ENCODE data around the gene SNCA. TPM values are rescaled to one million over a fixed set of nuclear protein-coding genes. Genes with fewer than 3 reads are reported as not detected.

SNCA gene
- total RNA-seq, 2 experiments from 2014 or later: 1.0 to 1.1 TPM

- CTCF ChIA-PET: no interaction called here
- Mint-ChIP-seq H3K27ac (no peak overlapping the region), H3K36me3 (ENCODE audit: low read depth) (no peaks in the 10 kb centered on the region), H3K9me3 (no peaks in the 10 kb centered on the region), H3K4me1 (ENCODE audit: low read depth) (no peaks in the 10 kb centered on the region), H3K27me3 (ENCODE audit: low read depth) (no peaks in the 10 kb centered on the region), H3K4me3 (no peak overlapping the region)
- intact Hi-C loops (cut with micrococcal nuclease): no loop called here
- no peak for DNase-seq
These were observed 31.7 kb downstream of the SNCA start for GRCh38 chr4:89805297-89805696.

DNA sequence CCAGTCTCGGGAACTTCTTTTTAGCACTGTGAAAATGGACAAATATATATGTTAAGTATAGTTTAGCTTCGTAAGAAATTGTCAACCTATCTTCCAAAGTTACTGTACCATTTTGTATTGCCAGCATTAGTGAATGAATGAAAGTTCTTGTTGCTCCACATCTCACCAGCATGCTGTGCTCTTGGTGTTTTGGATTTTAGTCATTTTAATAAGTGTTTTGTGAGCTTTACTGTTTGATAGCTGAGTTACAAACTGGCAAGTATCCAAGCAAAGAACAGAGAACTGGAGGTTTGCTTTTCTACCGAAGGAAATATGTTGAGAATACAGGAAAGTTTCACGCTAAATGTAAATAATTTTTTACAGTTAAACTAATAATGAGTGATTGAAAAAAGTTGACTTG lies 33.0 kb downstream of the SNCA start:
- Mint-ChIP-seq H3K27me3 (ENCODE audit: low read depth) (no peaks in the 10 kb centered on the region), H3K27ac (no peak overlapping the region), H3K9me3 (no peaks in the 10 kb centered on the region), H3K36me3 (ENCODE audit: low read depth) (no peaks in the 10 kb centered on the region), H3K4me1 (ENCODE audit: low read depth) (no peaks in the 10 kb centered on the region), H3K4me3 (no peak overlapping the region)
- no peak for DNase-seq
- CTCF ChIA-PET: interaction anchor here (0.7 kb wide), 1 partner anchor 106 kb away, joined by 3 read pairs; no protein-coding TSS in a partner anchor
- intact Hi-C loops (cut with micrococcal nuclease): no loop called here

DNA sequence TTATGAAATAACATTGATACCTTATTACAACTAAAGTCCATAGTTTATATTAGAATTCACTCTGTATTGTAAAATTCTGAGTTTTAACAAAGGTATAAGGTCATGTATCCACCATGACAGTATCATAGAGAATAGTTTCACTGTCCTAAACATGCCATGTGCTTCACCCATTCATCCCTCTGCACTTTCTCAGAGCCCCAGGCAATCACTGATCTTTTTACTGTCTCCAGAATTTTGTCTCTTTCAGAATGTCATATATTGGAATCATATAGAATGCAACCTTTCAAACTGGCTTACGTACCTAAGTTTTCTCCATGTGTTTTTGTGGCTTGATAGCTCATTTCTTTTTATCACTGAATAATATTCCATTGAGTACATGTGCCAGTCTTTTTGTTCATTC lies 33.9 kb downstream of the SNCA start:
- no peaks in the 10 kb centered on the region for H3K4me1 Mint-ChIP-seq (ENCODE audit: low read depth)
- CTCF ChIA-PET: no interaction called here
- no peaks in the 10 kb centered on the region for H3K36me3 Mint-ChIP-seq (ENCODE audit: low read depth)
- no peak overlapping the region for H3K27ac Mint-ChIP-seq
- H3K4me3 Mint-ChIP-seq: no peak overlapping the region
- intact Hi-C loops (cut with micrococcal nuclease): no loop called here
- H3K9me3 Mint-ChIP-seq: no peaks in the 10 kb centered on the region
- H3K27me3 Mint-ChIP-seq (ENCODE audit: low read depth): no peaks in the 10 kb centered on the region
- no peak for DNase-seq

GRCh38 chr4:89800527-89801103 lies 36.3 kb downstream of the SNCA start:
- no peak overlapping the region for H3K27ac Mint-ChIP-seq
- intact Hi-C loops (cut with micrococcal nuclease): no loop called here
- H3K4me3 Mint-ChIP-seq: no peak overlapping the region
- no peaks in the 10 kb centered on the region for H3K36me3 Mint-ChIP-seq (ENCODE audit: low read depth)
- H3K27me3 Mint-ChIP-seq (ENCODE audit: low read depth): no peaks in the 10 kb centered on the region
- no peaks in the 10 kb centered on the region for H3K9me3 Mint-ChIP-seq
- CTCF ChIA-PET: no interaction called here
- no peaks in the 10 kb centered on the region for H3K4me1 Mint-ChIP-seq (ENCODE audit: low read depth)
- DNase-seq: no peak

DNA sequence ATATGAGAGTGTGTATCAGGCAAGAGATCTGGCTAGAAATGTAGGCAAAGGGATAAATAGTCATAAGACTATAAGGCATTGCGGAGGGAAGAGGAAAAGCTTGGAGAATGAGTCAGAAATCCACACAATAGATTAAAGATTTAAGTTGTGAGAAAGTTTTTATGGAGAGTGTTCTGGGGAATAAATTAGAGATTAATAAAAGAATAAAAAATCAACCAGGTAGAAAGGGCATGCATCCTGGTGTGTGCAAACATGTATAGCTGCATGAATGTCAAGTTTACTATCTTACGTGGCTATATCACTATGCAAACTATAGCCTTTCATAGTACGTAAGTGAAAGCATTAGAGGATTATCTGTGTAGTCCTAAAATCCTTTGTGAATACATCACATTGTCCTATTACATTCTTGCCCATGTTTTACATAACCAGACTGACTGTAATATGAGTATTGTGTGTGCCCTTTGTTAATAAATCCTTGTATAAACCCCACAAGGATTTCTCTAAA lies 36.9 kb downstream of the SNCA start:
- no peaks in the 10 kb centered on the region for H3K36me3 Mint-ChIP-seq (ENCODE audit: low read depth)
- no peak overlapping the region for H3K4me3 Mint-ChIP-seq
- H3K27me3 Mint-ChIP-seq (ENCODE audit: low read depth): no peaks in the 10 kb centered on the region
- intact Hi-C loops (cut with micrococcal nuclease): no loop called here
- no peaks in the 10 kb centered on the region for H3K9me3 Mint-ChIP-seq
- CTCF ChIA-PET: no interaction called here
- DNase-seq: no peak
- H3K27ac Mint-ChIP-seq: no peak overlapping the region
- no peaks in the 10 kb centered on the region for H3K4me1 Mint-ChIP-seq (ENCODE audit: low read depth)

DNA sequence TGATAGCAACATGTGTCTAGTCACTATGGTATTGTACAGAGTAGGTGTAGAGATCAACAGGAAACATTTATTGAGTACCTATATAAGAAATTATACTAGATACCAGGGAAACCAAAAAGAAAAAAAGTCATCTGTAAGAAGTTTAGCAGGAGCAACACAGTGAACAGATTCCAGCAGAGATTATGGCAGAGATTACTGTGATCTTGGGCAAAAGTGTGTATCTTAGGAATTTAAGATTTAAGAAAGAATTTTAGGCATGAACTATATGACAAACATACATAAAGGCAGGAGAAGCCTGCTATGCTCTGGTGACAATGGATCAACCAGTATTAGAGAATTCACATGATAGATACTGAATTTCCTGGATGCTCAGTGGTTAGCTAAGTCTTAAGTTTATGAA lies 37.9 kb downstream of the SNCA start:
- H3K36me3 Mint-ChIP-seq (ENCODE audit: low read depth): no peaks in the 10 kb centered on the region
- no peaks in the 10 kb centered on the region for H3K4me1 Mint-ChIP-seq (ENCODE audit: low read depth)
- CTCF ChIA-PET: no interaction called here
- DNase-seq: no peak
- H3K27me3 Mint-ChIP-seq (ENCODE audit: low read depth): no peaks in the 10 kb centered on the region
- no peak overlapping the region for H3K27ac Mint-ChIP-seq
- intact Hi-C loops (cut with micrococcal nuclease): no loop called here
- no peaks in the 10 kb centered on the region for H3K9me3 Mint-ChIP-seq
- no peak overlapping the region for H3K4me3 Mint-ChIP-seq

DNA sequence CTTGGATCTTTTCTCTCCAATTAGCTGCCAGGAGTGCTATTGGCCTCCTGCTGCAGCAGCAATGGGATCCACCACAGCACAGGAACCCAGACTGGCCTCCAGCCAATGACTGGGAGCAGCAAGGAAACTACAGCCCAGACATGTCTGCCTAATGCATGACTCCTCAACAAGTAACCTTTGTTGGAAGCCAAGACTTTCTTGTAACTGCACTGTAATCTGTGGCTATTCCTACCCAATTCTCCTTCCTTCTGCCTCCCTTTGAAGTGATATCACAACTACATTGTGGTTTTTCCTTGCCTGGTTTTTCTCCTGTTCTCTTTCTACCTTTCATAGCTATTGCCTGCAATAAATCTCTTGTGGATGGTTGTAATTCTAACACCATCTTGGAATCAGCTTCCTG lies 39.8 kb downstream of the SNCA start:
- intact Hi-C loops (cut with micrococcal nuclease): no loop called here
- CTCF ChIA-PET: interaction anchor here (0.7 kb wide), 1 partner anchor 72 kb away, joined by 3 read pairs; no protein-coding TSS in a partner anchor
- Mint-ChIP-seq H3K36me3 (ENCODE audit: low read depth) (no peaks in the 10 kb centered on the region), H3K9me3 (no peaks in the 10 kb centered on the region), H3K27me3 (ENCODE audit: low read depth) (no peaks in the 10 kb centered on the region), H3K4me1 (ENCODE audit: low read depth) (no peaks in the 10 kb centered on the region), H3K4me3 (no peak overlapping the region), H3K27ac (no peak overlapping the region)
- no peak for DNase-seq

GRCh38 chr4:89788206-89789072 lies 48.5 kb downstream of the SNCA start:
- Mint-ChIP-seq H3K27ac (no peak overlapping the region), H3K36me3 (ENCODE audit: low read depth) (no peaks in the 10 kb centered on the region), H3K4me3 (no peak overlapping the region), H3K27me3 (ENCODE audit: low read depth) (no peaks in the 10 kb centered on the region), H3K9me3 (no peaks in the 10 kb centered on the region), H3K4me1 (ENCODE audit: low read depth) (no peaks in the 10 kb centered on the region)
- DNase-seq: no peak
- CTCF ChIA-PET: no interaction called here
- intact Hi-C loops (cut with micrococcal nuclease): no loop called here

DNA sequence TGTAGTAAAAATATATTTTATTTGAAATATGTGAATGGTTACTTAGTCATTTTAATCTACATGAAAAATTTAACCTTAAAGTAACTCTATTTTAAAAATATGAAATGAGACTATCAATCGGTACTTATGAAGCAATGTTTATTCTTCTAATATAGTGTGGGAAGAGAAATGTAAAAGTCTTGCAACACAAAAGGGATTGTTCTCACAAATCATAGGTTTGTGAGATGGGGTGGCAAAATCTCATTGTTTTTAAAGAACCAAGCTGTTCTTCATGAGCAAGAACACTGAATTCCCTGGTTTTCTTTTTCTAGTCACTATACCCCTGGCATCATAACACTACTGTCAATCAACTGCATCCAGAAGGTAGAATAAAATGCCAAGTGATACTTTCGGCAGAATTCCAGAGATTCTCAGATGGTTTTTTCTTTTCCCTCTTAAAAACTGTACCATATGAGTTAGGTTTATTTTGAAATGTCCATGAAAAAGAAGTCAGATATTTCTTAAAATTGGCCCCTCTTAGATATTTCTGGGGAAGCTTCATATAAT lies 52.2 kb downstream of the SNCA start:
- no peaks in the 10 kb centered on the region for H3K36me3 Mint-ChIP-seq (ENCODE audit: low read depth)
- intact Hi-C loops (cut with micrococcal nuclease): no loop called here
- DNase-seq: no peak
- no peaks in the 10 kb centered on the region for H3K4me1 Mint-ChIP-seq (ENCODE audit: low read depth)
- no peak overlapping the region for H3K4me3 Mint-ChIP-seq
- CTCF ChIA-PET: no interaction called here
- H3K27ac Mint-ChIP-seq: no peak overlapping the region
- no peaks in the 10 kb centered on the region for H3K27me3 Mint-ChIP-seq (ENCODE audit: low read depth)
- no peaks in the 10 kb centered on the region for H3K9me3 Mint-ChIP-seq

GRCh38 chr4:89781321-89781720 lies 55.6 kb downstream of the SNCA start:
- no peak for DNase-seq
- peaks cover 2% of the 10 kb centered on the region for H3K27me3 Mint-ChIP-seq (ENCODE audit: low read depth)
- CTCF ChIA-PET: no interaction called here
- intact Hi-C loops (cut with micrococcal nuclease): no loop called here
- H3K4me3 Mint-ChIP-seq: no peak overlapping the region
- no peaks in the 10 kb centered on the region for H3K4me1 Mint-ChIP-seq (ENCODE audit: low read depth)
- peaks cover 4% of the 10 kb centered on the region for H3K36me3 Mint-ChIP-seq (ENCODE audit: low read depth)
- peaks cover 21% of the 10 kb centered on the region for H3K9me3 Mint-ChIP-seq
- H3K27ac Mint-ChIP-seq: no peak overlapping the region

- Mint-ChIP-seq H3K9me3 (peaks cover 11% of the 10 kb centered on the region), H3K27me3 (ENCODE audit: low read depth) (peaks cover 17% of the 10 kb centered on the region), H3K4me3 (no peak overlapping the region), H3K36me3 (ENCODE audit: low read depth) (no peaks in the 10 kb centered on the region), H3K4me1 (ENCODE audit: low read depth) (no peaks in the 10 kb centered on the region), H3K27ac (no peak overlapping the region)
- CTCF ChIA-PET: no interaction called here
- no peak for DNase-seq
- intact Hi-C loops (cut with micrococcal nuclease): no loop called here
These were observed 63.2 kb downstream of the SNCA start for GRCh38 chr4:89773805-89774204.

DNA sequence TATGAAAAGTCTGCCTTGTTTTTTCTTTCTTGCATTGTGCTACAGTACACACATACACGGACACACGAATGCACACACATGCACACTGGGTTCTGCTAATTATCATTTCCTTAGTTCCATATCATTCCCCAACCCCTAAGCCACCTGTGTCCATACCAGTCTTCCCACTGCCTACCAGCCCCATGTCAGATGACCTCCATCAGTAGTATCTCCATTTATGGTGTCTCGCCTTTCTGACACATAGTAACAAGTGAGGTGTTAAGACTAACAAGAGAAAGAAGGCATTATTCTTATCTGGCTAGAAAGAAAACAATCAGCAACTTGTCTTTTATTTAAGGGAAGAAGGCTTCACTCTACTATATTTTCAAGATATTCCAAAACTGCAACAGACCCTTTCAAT lies 67.1 kb downstream of the SNCA start:
- no peaks in the 10 kb centered on the region for H3K36me3 Mint-ChIP-seq (ENCODE audit: low read depth)
- H3K9me3 Mint-ChIP-seq: no peaks in the 10 kb centered on the region
- H3K27ac Mint-ChIP-seq: no peak overlapping the region
- H3K4me1 Mint-ChIP-seq (ENCODE audit: low read depth): no peaks in the 10 kb centered on the region
- no peak for DNase-seq
- H3K4me3 Mint-ChIP-seq: no peak overlapping the region
- intact Hi-C loops (cut with micrococcal nuclease): no loop called here
- CTCF ChIA-PET: no interaction called here
- H3K27me3 Mint-ChIP-seq (ENCODE audit: low read depth): peaks cover 7% of the 10 kb centered on the region

GRCh38 chr4:89767924-89768323 lies 69.0 kb downstream of the SNCA start:
- Mint-ChIP-seq H3K27ac (no peak overlapping the region), H3K9me3 (no peaks in the 10 kb centered on the region), H3K36me3 (ENCODE audit: low read depth) (no peaks in the 10 kb centered on the region), H3K27me3 (ENCODE audit: low read depth) (peaks cover 5% of the 10 kb centered on the region), H3K4me1 (ENCODE audit: low read depth) (no peaks in the 10 kb centered on the region), H3K4me3 (no peak overlapping the region)
- no peak for DNase-seq
- CTCF ChIA-PET: interaction anchor here (0.6 kb wide), 1 partner anchor 105 kb away, joined by 3 read pairs; no protein-coding TSS in a partner anchor
- intact Hi-C loops (cut with micrococcal nuclease): no loop called here

All from activated naive CD4-positive, alpha-beta T cell treated with anti-CD3 and anti-CD28 coated beads for 36 hours (primary cell).